Measurements from ENCODE around the gene VPREB3. TPM values are rescaled to one million over a fixed set of nuclear protein-coding genes. Genes with fewer than 3 reads are reported as not detected.

Gene VPREB3
- total and polyA plus RNA-seq, 2 of the 8 experiments (the other 6 are each of a cell fraction or from before 2014, with no cell fraction given) = 0.52 to 4.6 TPM

GRCh38 chr22:23752750-23753149, 1.5 kb downstream of the VPREB3 start:
- 96% methylated on average over 15 of the region's 16 CpGs; no CpG with 5 or more reads in 1 of the 2 experiments for WGBS, 2 experiments (ENCODE audit: extremely low coverage in 1 of 2, insufficient coverage in 1 of 2, insufficient read length in 1 of 2, insufficient replicate concordance in 2 of 2, low coverage in 1 of 2, low lambda C conversion rate in 2 of 2, missing lambda C conversion rate in 1 of 2)
- Histone ChIP-seq H3K4ac (replicated peaks; ENCODE audit: insufficient read length, low read depth, low read length) (no peak overlapping the region), H3K23me2 (ENCODE audit: low read depth, low read length) (peaks cover 13% of the 10 kb centered on the region; the same call in 1 of the 2 replicates), H2AK5ac (ENCODE audit: low read depth, low read length) (no peak overlapping the region), H3K27ac (ENCODE audit: low read depth, low read length) (no peak overlapping the region), H2BK15ac (ENCODE audit: low read length) (no peak overlapping the region), H3K23ac (ENCODE audit: insufficient read length) (no peak overlapping the region), H3K27me3 (replicated peaks in 1 of 4; ENCODE audit: control insufficient read depth in 3 of 4, extremely low read depth in 1 of 4, insufficient read depth in 3 of 4, low read length in 3 of 4) (no peaks in the 10 kb centered on the region), H3K79me2 (ENCODE audit: control insufficient read depth in 1 of 2, insufficient read depth in 2 of 2, low read length in 2 of 2) (no peaks in the 10 kb centered on the region), H3K4me2 (ENCODE audit: insufficient read depth in 1 of 2, low read depth in 2 of 2, low read length in 2 of 2) (no peak overlapping the region), H2BK5ac (ENCODE audit: low read depth, low read length) (no peak overlapping the region), H3K18ac (ENCODE audit: extremely low read depth, low read length) (no peak overlapping the region), H4K8ac (ENCODE audit: extremely low read depth, insufficient read depth, low read length) (no peak overlapping the region), H3K9me3 (ENCODE audit: insufficient read depth in 2 of 2, low read depth in 1 of 2, low read length in 1 of 2) (no peaks in the 10 kb centered on the region), H2BK20ac (ENCODE audit: low read length) (no peak overlapping the region), H3K79me1 (ENCODE audit: low read depth, low read length) (no peaks in the 10 kb centered on the region), H3K4me3 (ENCODE audit: extremely low read depth in 1 of 4, insufficient read depth in 2 of 4, low read depth in 3 of 4, low read length in 4 of 4) (no peak overlapping the region), H2BK120ac (replicated peaks; ENCODE audit: low read depth, low read length) (no peak overlapping the region), H4K5ac (ENCODE audit: insufficient read length, low read depth, low read length) (no peak overlapping the region), H2AFZ (ENCODE audit: low read length) (no peak overlapping the region), H4K20me1 (replicated peaks in 1 of 2; ENCODE audit: control insufficient read depth in 1 of 2, insufficient read depth in 2 of 2, low read length in 2 of 2) (no peaks in the 10 kb centered on the region), H3K4me1 (replicated peaks in 1 of 4; ENCODE audit: control insufficient read depth in 3 of 4, insufficient read depth in 4 of 4, low read length in 3 of 4) (peaks cover 0 to 6% (median 2%) of the 10 kb centered on the region in 4 experiments; a peak in 4 of 7 replicates), H3K56ac (replicated peaks; ENCODE audit: insufficient read length, low read depth, low read length) (no peak overlapping the region), H3K9ac (replicated peaks in 1 of 4; ENCODE audit: extremely low read depth in 1 of 4, low read depth in 3 of 4, low read length in 3 of 4) (no peak overlapping the region), H3K36me3 (ENCODE audit: control insufficient read depth in 2 of 4, insufficient read depth in 4 of 4, low read length in 3 of 4) (no peaks in the 10 kb centered on the region), H2BK12ac (ENCODE audit: low read depth, low read length) (no peak overlapping the region), H3K14ac (ENCODE audit: insufficient read length) (no peak overlapping the region), H4K91ac (replicated peaks; ENCODE audit: insufficient read length, low read length) (peak overlapping the region; percentile 46)
- CTCF ChIA-PET (ENCODE audit: partially characterized antibody) = interaction anchor here (1.3 to 2.2 kb wide), 2 partner anchors 15 to 16 kb away, joined by 5 to 6 read pairs; partner anchors contain the start of gene CHCHD10
- DNase-seq (ENCODE audit: low read depth in 1 of 2, low spot score in 2 of 2) (no peak), FAIRE-seq (no peak)
- POLR2A ChIA-PET (ENCODE audit: partially characterized antibody) = interaction anchor here (1.2 to 5.3 kb wide), 4 partner anchors 10 to 105 kb away, joined by 3 to 22 read pairs (median 6); partner anchors contain the start of genes C22orf15, CHCHD10 and SLC2A11
- TF ChIP-seq BCL11A (IDR thresholded peaks at IDR 0.05; ENCODE audit: low read depth in 2 of 2, low read length in 2 of 2) = no peak
- TF ChIP-seq TEAD4 (IDR thresholded peaks at IDR 0.05; ENCODE audit: low read depth, low read length) = no peak
- TF ChIP-seq EP300 (IDR thresholded peaks at IDR 0.05; ENCODE audit: borderline replicate concordance in 1 of 2, low read depth in 2 of 2, low read length in 2 of 2) = no peak
- no peak for TF ChIP-seq CBX5 (IDR thresholded peaks at IDR 0.05; ENCODE audit: low read depth, low read length)
- TF ChIP-seq GABPA (IDR thresholded peaks at IDR 0.05; ENCODE audit: borderline replicate concordance, insufficient read depth, low read length) = no peak
- TF ChIP-seq BRCA1 (IDR thresholded peaks at IDR 0.05; ENCODE audit: low read depth, low read length) = no peak
- no peak for TF ChIP-seq CEBPB (IDR thresholded peaks at IDR 0.05; ENCODE audit: low read depth, low read length)
- no peak for TF ChIP-seq NRF1 (IDR thresholded peaks at IDR 0.05; ENCODE audit: low read depth, low read length)
- TF ChIP-seq SIN3A (conservative IDR thresholded peaks at IDR 0.05 in 1 of 2, IDR thresholded peaks at IDR 0.05 in 1 of 2; ENCODE audit: low read depth in 1 of 2, low read length in 2 of 2) = no peak
- no peak for TF ChIP-seq CREB1 (IDR thresholded peaks at IDR 0.05)
- TF ChIP-seq SP1 (IDR thresholded peaks at IDR 0.05; ENCODE audit: low read depth, low read length) = no peak
- no peak for TF ChIP-seq GTF2F1 (IDR thresholded peaks at IDR 0.05; ENCODE audit: borderline replicate concordance, low read depth, low read length)
- TF ChIP-seq, protein P1, sequence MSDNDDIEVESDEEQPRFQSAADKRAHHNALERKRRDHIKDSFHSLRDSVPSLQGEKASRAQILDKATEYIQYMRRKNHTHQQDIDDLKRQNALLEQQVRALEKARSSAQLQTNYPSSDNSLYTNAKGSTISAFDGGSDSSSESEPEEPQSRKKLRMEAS (IDR thresholded peaks at IDR 0.05) = no peak
- no peak for TF ChIP-seq SIRT6 (IDR thresholded peaks at IDR 0.05; ENCODE audit: low read length)
- TF ChIP-seq ASH2L (IDR thresholded peaks at IDR 0.05; ENCODE audit: low read length) = no peak
